Natural killer cell (primary cell): ENCODE measurements around the gene HS3ST2. TPM values are rescaled to one million over a fixed set of nuclear protein-coding genes. Genes with fewer than 3 reads are reported as not detected.

ENCODE experiments used
- ATAC-seq, 3 donors: fragments of 150-1000 bp in 2 of 3; fragments of 200-7000 bp in 1 of 3; cut with Tn5 transposase; 1 replicate in 1 of 3; 2 replicates in 2 of 3; pipeline ENCODE4 v1.10.0; 2021; ENCODE audit warnings: mild to moderate bottlenecking in 2 of 3, moderate library complexity in 2 of 3
- DNase-seq, 2 donors: peaks; one replicate each; pipeline versions ENCODE4 v3.0.0 to v3.0.0-alpha.2; 2013 to 2021; ENCODE audit warnings: mixed read lengths in 1 of 2
- H3K27ac ChIP-seq: one replicate; pipeline ENCODE4 v1.5.1; 2013; ENCODE audit warnings: mild to moderate bottlenecking, low read length
- H3K27me3 ChIP-seq: one replicate; pipeline ENCODE4 v1.6.1; 2013; ENCODE audit warnings: low read length; ENCODE audit not compliant: control insufficient read depth, insufficient read depth
- H3K36me3 ChIP-seq: one replicate; pipeline ENCODE4 v1.6.1; 2013; ENCODE audit warnings: low read length; ENCODE audit not compliant: control insufficient read depth, insufficient read depth
- H3K4me1 ChIP-seq: one replicate; pipeline ENCODE4 v1.6.1; 2013; ENCODE audit warnings: low read length; ENCODE audit not compliant: control insufficient read depth, insufficient read depth
- H3K4me3 ChIP-seq: one replicate; pipeline ENCODE4 v1.5.1; 2013; ENCODE audit warnings: low read length
- H3K9me3 ChIP-seq: one replicate; pipeline ENCODE4 v1.6.1; 2013; ENCODE audit warnings: low read length; ENCODE audit not compliant: control insufficient read depth, insufficient read depth
- H3K27ac Mint-ChIP-seq, 2 donors: one replicate each; pipeline ENCODE4 v1.8.0; 2022; ENCODE audit warnings: mild to moderate bottlenecking in 2 of 2, mixed read lengths in 2 of 2, moderate library complexity in 1 of 2
- H3K27me3 Mint-ChIP-seq, 2 donors: one replicate each; pipeline ENCODE4 v1.8.0; 2022; ENCODE audit warnings: low read depth in 2 of 2, mixed read lengths in 2 of 2
- H3K36me3 Mint-ChIP-seq: one replicate; pipeline ENCODE4 v1.8.0; 2022; ENCODE audit warnings: mixed read lengths
- H3K4me1 Mint-ChIP-seq, 2 donors: one replicate each; pipeline ENCODE4 v1.8.0; 2022; ENCODE audit warnings: mixed read lengths in 2 of 2
- H3K4me3 Mint-ChIP-seq: one replicate; pipeline ENCODE4 v1.8.0; 2022; ENCODE audit warnings: mild to moderate bottlenecking, moderate library complexity, mixed read lengths
- H3K9me3 Mint-ChIP-seq, 2 donors: one replicate each; pipeline ENCODE4 v1.8.0; 2022; ENCODE audit warnings: mixed read lengths in 2 of 2
- WGBS: methylation state at CpG from one replicate; pipeline ENCODE4 v1.1.7; 2013; ENCODE audit warnings: missing lambda C conversion rate; ENCODE audit not compliant: insufficient coverage; 5-methylcytosine and 5-hydroxymethylcytosine counted together
- intact Hi-C: fragments of 100-400 bp; cut with micrococcal nuclease; formaldehyde crosslinking; loops from one replicate; pipeline ENCODE4 v1.14.2; 2022
- total RNA-seq, 4 donors: library from RNA; stranded (reverse); fragments of 120-200 nt in 1 of 4; gene quantifications; one replicate each; pipeline versions ENCODE4 v1.2.3 to v1.2.4, GENCODE V29; 2013 to 2022
- TF ChIP-seq, protein P1 (sequence below): fragments of 200-600 bp; IDR thresholded peaks from one replicate; pipeline ENCODE4 v1.8.0; 2022; ENCODE audit warnings: antibody characterized with exemption

The HS3ST2 gene
- total RNA-seq, 3 donors from 2014 or later (not counting 1 experiment from before 2014, with no cell fraction given) = not detected

DNA sequence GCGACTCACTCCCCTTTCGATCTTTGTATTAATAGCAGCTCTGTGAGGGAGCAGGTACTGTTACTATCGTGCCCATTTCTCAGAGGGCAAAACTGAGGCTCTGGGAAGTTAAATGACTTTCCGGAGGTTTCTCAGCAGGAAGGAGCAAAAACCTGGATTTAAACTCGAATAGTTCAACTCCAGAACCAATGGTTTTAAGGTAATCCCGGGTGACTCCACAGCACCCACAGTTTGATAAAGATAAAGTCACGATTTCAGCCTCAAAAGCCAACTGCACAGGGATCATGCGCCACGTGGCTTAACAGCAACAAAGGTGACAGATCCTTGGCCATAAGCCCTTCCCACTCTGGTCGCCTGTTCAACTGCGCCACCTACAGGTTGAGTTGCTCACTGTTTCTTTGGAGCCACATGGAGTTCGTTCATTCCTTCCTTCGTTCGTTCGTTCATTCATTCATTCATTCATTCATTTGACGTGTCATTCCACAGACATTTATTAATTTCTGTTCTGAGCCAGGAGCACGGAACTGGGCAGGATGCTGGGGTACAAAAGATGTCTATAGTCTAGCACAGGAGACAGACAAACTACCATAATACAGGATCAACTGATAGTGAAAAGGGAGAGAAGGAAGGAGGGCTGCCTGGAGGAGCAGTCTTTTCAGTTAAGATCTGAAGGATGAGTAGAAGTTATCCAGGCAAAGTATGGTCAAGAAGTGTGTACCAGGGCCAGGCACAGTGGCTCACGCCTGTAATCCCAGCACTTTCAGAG lies 134.8 kb downstream of the HS3ST2 start:
- Mint-ChIP-seq H3K4me3 (no peak overlapping the region), H3K36me3 (no peaks in the 10 kb centered on the region), H3K9me3 (no peaks in the 10 kb centered on the region), H3K27me3 (peaks cover 23 to 42% of the 10 kb centered on the region in 2 donors), H3K27ac (no peak overlapping the region), H3K4me1 (peaks cover 0 to 7% of the 10 kb centered on the region in 2 donors)
- DNase-seq (peak in 1 of 2 donors; percentile 54), ATAC-seq (peak in 1 of 3 donors; percentile 74)
- Histone ChIP-seq H3K4me1 (peaks cover 9% of the 10 kb centered on the region), H3K9me3 (no peaks in the 10 kb centered on the region), H3K27me3 (peaks cover 4% of the 10 kb centered on the region), H3K27ac (no peak overlapping the region), H3K4me3 (no peak overlapping the region), H3K36me3 (no peaks in the 10 kb centered on the region)
- 18% methylated on average over 17 of the region's 18 CpGs for WGBS
- TF ChIP-seq, protein P1, sequence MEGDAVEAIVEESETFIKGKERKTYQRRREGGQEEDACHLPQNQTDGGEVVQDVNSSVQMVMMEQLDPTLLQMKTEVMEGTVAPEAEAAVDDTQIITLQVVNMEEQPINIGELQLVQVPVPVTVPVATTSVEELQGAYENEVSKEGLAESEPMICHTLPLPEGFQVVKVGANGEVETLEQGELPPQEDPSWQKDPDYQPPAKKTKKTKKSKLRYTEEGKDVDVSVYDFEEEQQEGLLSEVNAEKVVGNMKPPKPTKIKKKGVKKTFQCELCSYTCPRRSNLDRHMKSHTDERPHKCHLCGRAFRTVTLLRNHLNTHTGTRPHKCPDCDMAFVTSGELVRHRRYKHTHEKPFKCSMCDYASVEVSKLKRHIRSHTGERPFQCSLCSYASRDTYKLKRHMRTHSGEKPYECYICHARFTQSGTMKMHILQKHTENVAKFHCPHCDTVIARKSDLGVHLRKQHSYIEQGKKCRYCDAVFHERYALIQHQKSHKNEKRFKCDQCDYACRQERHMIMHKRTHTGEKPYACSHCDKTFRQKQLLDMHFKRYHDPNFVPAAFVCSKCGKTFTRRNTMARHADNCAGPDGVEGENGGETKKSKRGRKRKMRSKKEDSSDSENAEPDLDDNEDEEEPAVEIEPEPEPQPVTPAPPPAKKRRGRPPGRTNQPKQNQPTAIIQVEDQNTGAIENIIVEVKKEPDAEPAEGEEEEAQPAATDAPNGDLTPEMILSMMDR = no peak
- intact Hi-C loops = no loop called here

DNA sequence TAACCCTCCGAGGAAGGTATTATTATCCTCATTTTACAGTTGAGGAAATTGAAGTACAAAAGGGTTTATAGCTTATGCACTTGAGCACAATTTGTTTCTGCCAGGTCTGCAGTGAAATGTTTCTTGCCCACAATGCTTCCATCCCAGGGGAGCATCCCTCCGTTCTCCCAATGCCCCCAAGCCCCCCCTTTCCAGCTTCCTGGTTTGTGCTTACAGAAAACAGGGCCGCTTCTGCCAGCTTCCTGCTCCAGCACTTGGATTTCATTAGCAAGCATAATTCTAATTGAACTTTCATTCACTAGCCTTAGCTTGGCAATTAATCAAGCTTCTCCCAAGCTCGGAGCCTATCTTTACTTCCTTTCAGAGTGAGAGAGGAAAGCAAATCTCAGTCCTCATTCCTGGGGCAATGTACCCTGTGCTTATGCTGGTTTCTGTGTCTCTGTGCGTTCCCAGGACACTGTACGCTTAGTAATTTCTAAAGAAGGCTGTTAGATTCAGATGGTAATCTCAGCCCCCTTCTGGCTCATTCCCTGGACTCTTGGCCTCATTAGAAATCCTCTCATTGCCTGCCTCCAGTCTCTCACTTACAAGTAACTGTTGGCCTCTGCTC lies 141.6 kb downstream of the HS3ST2 start:
- TF ChIP-seq, protein P1 = no peak

DNA sequence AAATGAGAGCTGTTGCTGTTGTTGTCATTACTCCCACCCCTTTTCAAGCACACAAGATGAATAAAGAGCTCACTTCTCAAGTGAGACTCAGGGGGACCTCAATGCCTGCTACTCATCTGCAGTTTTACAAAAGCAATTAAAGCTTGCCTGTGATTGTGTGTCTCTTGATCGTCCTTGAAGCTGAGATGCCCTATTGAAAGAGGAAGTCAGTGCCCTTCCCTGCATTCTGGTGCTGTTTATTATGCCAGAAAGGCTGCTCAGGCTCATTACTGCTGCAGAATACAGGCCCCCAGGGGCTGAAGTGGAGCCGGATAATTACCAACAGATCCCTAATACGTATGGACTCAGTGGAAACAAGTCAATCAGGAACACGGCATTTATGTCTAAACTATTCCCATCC lies 147.2 kb downstream of the HS3ST2 start:
- Histone ChIP-seq H3K4me1 (no peaks in the 10 kb centered on the region), H3K4me3 (no peak overlapping the region), H3K36me3 (no peaks in the 10 kb centered on the region), H3K27me3 (no peaks in the 10 kb centered on the region), H3K27ac (no peak overlapping the region), H3K9me3 (no peaks in the 10 kb centered on the region)
- Mint-ChIP-seq H3K4me3 (no peak overlapping the region), H3K27ac (no peak overlapping the region), H3K9me3 (no peaks in the 10 kb centered on the region), H3K4me1 (no peaks in the 10 kb centered on the region), H3K36me3 (no peaks in the 10 kb centered on the region), H3K27me3 (peaks cover 17 to 25% of the 10 kb centered on the region in 2 donors)
- WGBS = 56% methylated on average over 4 of the region's 4 CpGs
- TF ChIP-seq, protein P1 = no peak
- intact Hi-C loops = no loop called here
- DNase-seq (no peak), ATAC-seq (no peak)

More for the DNA sequence above, 141.6 kb downstream of the HS3ST2 start:
- H3K4me1 Mint-ChIP-seq = no peaks in the 10 kb centered on the region
- H3K9me3 Mint-ChIP-seq = no peaks in the 10 kb centered on the region
- no peak overlapping the region for H3K4me3 ChIP-seq
- H3K4me1 ChIP-seq = no peaks in the 10 kb centered on the region
- no peaks in the 10 kb centered on the region for H3K27me3 ChIP-seq
- 55% methylated on average over 5 of the region's 6 CpGs for WGBS
- intact Hi-C loops = no loop called here
- ATAC-seq (no peak), DNase-seq (no peak)
- no peaks in the 10 kb centered on the region for H3K36me3 Mint-ChIP-seq
- H3K9me3 ChIP-seq = no peaks in the 10 kb centered on the region
- no peak overlapping the region for H3K27ac Mint-ChIP-seq
- H3K27ac ChIP-seq = no peak overlapping the region
- H3K27me3 Mint-ChIP-seq = peaks cover 12 to 26% of the 10 kb centered on the region in 2 donors
- H3K4me3 Mint-ChIP-seq = no peak overlapping the region
- H3K36me3 ChIP-seq = no peaks in the 10 kb centered on the region
